Fibroblast of lung (primary cell): Measurements from ENCODE around the gene TMEM229A. TPM values are rescaled to one million over a fixed set of nuclear protein-coding genes. Genes with fewer than 3 reads are reported as not detected.

Experiments used
- DNase-seq, 2 donors: peaks; one replicate each; pipeline versions ENCODE4 v3.0.0 to v3.0.0-alpha.2; 2010; ENCODE audit warnings: low read depth in 2 of 2
- H2AFZ ChIP-seq: 2 replicates; pipeline ENCODE4 v1.5.1; 2012; ENCODE audit warnings: low read length, control low read depth, inconsistent platforms
- H3K27ac ChIP-seq: 2 replicates; pipeline ENCODE4 v1.5.1; 2011; ENCODE audit warnings: low read length, control low read depth; ENCODE audit not compliant: insufficient read depth
- H3K27me3 ChIP-seq: 2 replicates; pipeline ENCODE4 v1.5.1; 2011; ENCODE audit warnings: mild to moderate bottlenecking, low read length; ENCODE audit not compliant: control insufficient read depth, insufficient read depth
- H3K36me3 ChIP-seq: 2 replicates; pipeline ENCODE4 v1.5.1; 2011; ENCODE audit warnings: low read length; ENCODE audit not compliant: control insufficient read depth, insufficient read depth
- H3K4me1 ChIP-seq: 2 replicates; pipeline ENCODE4 v1.5.1; 2011; ENCODE audit warnings: low read length; ENCODE audit not compliant: control insufficient read depth, insufficient read depth; ENCODE audit errors: extremely low read depth
- H3K4me2 ChIP-seq: 2 replicates; pipeline ENCODE4 v1.5.1; 2011; ENCODE audit warnings: low read length, control low read depth; ENCODE audit not compliant: insufficient read depth; ENCODE audit errors: extremely low read depth
- H3K4me3 ChIP-seq, 4 experiments: fragments of 200-600 bp in 1 of 4; sonication (generic) in 1 of 4; replicated peaks in 1 of 4; 2 replicates each; pipeline ENCODE4 v1.5.1; 2011 to 2016; ENCODE audit warnings: low read length in 4 of 4, low read depth in 3 of 4, mild to moderate bottlenecking in 3 of 4, control low read depth in 2 of 4, inconsistent platforms in 1 of 4, mixed read lengths in 1 of 4; ENCODE audit not compliant: insufficient read depth in 1 of 4; ENCODE audit errors: control extremely low read depth in 1 of 4
- H3K79me2 ChIP-seq: 2 replicates; pipeline ENCODE4 v1.5.1; 2012; ENCODE audit warnings: mild to moderate bottlenecking, low read length, inconsistent platforms; ENCODE audit not compliant: control insufficient read depth, insufficient read depth
- H3K9ac ChIP-seq: 2 replicates; pipeline ENCODE4 v1.5.1; 2011; ENCODE audit warnings: mild to moderate bottlenecking, low read length, control low read depth; ENCODE audit not compliant: insufficient read depth
- H3K9me3 ChIP-seq: 2 replicates; pipeline ENCODE4 v1.5.1; 2012; ENCODE audit warnings: low read depth, low read length; ENCODE audit not compliant: control insufficient read depth, insufficient read depth
- H4K20me1 ChIP-seq: 2 replicates; pipeline ENCODE4 v1.5.1; 2011; ENCODE audit warnings: low read length; ENCODE audit not compliant: control insufficient read depth, insufficient read depth; ENCODE audit errors: extremely low read depth
- EZH2 ChIP-seq: IDR thresholded peaks from 2 replicates; pipeline ENCODE4 v1.5.1; 2012; ENCODE audit warnings: low read length, control low read depth, mild to moderate bottlenecking; ENCODE audit errors: missing control alignments
- polyA plus RNA-seq, 2 donors: library from polyadenylated mRNA; depleted of rRNA in 1 of 2; stranded (reverse) in 1 of 2; unstranded in 1 of 2; fragments of >200 nt; gene quantifications; 2 replicates each; pipeline ENCODE4 v1.2.1, GENCODE V29; 2011 to 2012; ENCODE audit warnings: missing spikeins in 1 of 2
- total RNA-seq: library from RNA; depleted of rRNA; stranded (reverse); fragments of >200 nt; gene quantifications from 2 replicates; pipeline ENCODE4 v1.2.1, GENCODE V29; 2014
- TF ChIP-seq, protein P1 (sequence below), 2 donors: IDR thresholded peaks in 1 of 2; conservative IDR thresholded peaks in 1 of 2; 1 replicate in 1 of 2; 2 replicates in 1 of 2; pipeline ENCODE4 v1.5.1; 2011 to 2012; ENCODE audit warnings: low read length in 2 of 2, control low read depth in 1 of 2, inconsistent platforms in 1 of 2, low read depth in 1 of 2, mild to moderate bottlenecking in 1 of 2

The TMEM229A gene
- total and polyA plus RNA-seq, 2 donors (not counting 1 experiment from before 2014, with no cell fraction given), result not detected

GRCh38 chr7:123992913-123993518 lies 39.9 kb downstream of the TMEM229A start:
- Histone ChIP-seq H3K79me2 (no peaks in the 10 kb centered on the region), H3K4me2 (no peak overlapping the region), H3K4me1 (no peaks in the 10 kb centered on the region), H4K20me1 (no peaks in the 10 kb centered on the region), H3K36me3 (no peaks in the 10 kb centered on the region), H2AFZ (no peak overlapping the region), H3K27me3 (no peaks in the 10 kb centered on the region), H3K9me3 (no peaks in the 10 kb centered on the region), H3K27ac (no peak overlapping the region), H3K9ac (no peak overlapping the region), H3K4me3 (no peak overlapping the region)
- DNase-seq, result no peak
- TF ChIP-seq, protein P1, sequence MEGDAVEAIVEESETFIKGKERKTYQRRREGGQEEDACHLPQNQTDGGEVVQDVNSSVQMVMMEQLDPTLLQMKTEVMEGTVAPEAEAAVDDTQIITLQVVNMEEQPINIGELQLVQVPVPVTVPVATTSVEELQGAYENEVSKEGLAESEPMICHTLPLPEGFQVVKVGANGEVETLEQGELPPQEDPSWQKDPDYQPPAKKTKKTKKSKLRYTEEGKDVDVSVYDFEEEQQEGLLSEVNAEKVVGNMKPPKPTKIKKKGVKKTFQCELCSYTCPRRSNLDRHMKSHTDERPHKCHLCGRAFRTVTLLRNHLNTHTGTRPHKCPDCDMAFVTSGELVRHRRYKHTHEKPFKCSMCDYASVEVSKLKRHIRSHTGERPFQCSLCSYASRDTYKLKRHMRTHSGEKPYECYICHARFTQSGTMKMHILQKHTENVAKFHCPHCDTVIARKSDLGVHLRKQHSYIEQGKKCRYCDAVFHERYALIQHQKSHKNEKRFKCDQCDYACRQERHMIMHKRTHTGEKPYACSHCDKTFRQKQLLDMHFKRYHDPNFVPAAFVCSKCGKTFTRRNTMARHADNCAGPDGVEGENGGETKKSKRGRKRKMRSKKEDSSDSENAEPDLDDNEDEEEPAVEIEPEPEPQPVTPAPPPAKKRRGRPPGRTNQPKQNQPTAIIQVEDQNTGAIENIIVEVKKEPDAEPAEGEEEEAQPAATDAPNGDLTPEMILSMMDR (conservative IDR thresholded peaks at IDR 0.05 in 1 of 2, IDR thresholded peaks at IDR 0.05 in 1 of 2; ENCODE audit: low read depth in 1 of 2, low read length in 2 of 2), result no peak
- no peak for TF ChIP-seq EZH2

DNA sequence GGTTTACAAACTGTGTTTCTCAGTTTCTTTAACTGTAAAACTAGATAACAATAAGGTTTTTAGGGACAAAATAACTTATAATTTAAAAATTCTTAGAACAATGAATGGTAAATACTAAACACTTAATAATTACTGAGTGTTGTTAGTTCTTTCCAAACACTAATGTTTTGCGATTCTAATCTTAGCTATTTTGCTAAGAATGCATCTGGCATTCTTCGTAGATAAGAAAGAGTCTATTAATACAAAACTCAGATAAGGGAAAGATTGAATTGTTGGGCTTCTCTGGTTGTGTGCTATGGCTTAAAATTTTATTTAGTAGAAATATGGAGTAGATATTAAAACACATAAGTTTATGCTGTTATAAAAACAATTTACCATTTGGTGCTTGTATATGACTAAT lies 45.4 kb downstream of the TMEM229A start:
- no peaks in the 10 kb centered on the region for H3K79me2 ChIP-seq
- no peaks in the 10 kb centered on the region for H3K9me3 ChIP-seq
- H3K4me1 ChIP-seq, result no peaks in the 10 kb centered on the region
- no peak overlapping the region for H3K27ac ChIP-seq
- H4K20me1 ChIP-seq, result no peaks in the 10 kb centered on the region
- H3K27me3 ChIP-seq, result no peaks in the 10 kb centered on the region
- H3K36me3 ChIP-seq, result no peaks in the 10 kb centered on the region
- no peak for TF ChIP-seq EZH2
- TF ChIP-seq, protein P1 (conservative IDR thresholded peaks at IDR 0.05 in 1 of 2, IDR thresholded peaks at IDR 0.05 in 1 of 2; ENCODE audit: low read depth in 1 of 2, low read length in 2 of 2), result no peak
- H3K4me3 ChIP-seq, result no peak overlapping the region
- no peak overlapping the region for H3K9ac ChIP-seq
- DNase-seq, result no peak
- no peak overlapping the region for H2AFZ ChIP-seq
- no peak overlapping the region for H3K4me2 ChIP-seq

Other genes with a start within 250 kb of the TMEM229A start
- gene HYAL4, start 187.9 kb downstream of the TMEM229A start, total RNA-seq, result not detected in 2 replicates
- not detected in 2 replicates for gene HYAL4, start 187.9 kb downstream of the TMEM229A start, polyA plus RNA-seq
- gene SPAM1, start 107.8 kb downstream of the TMEM229A start, total RNA-seq, result not detected in 2 replicates
- not detected in 2 replicates for gene SPAM1, start 107.8 kb downstream of the TMEM229A start, polyA plus RNA-seq